OCI-M2 (cell line): Measurements from ENCODE around the gene G6PC2.
"Not testable (repeated sequence)": the region's sequence is repeated elsewhere in the genome, so short reads cannot be mapped to it uniquely, and the experiment has no call there.

Source experiments
- DNase-seq: peaks from one replicate; lab custom pipeline; 2025; ENCODE audit not compliant: unreplicated experiment; lab: John Stamatoyannopoulos, UW

The G6PC2 gene, protein sequence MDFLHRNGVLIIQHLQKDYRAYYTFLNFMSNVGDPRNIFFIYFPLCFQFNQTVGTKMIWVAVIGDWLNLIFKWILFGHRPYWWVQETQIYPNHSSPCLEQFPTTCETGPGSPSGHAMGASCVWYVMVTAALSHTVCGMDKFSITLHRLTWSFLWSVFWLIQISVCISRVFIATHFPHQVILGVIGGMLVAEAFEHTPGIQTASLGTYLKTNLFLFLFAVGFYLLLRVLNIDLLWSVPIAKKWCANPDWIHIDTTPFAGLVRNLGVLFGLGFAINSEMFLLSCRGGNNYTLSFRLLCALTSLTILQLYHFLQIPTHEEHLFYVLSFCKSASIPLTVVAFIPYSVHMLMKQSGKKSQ

DNA sequence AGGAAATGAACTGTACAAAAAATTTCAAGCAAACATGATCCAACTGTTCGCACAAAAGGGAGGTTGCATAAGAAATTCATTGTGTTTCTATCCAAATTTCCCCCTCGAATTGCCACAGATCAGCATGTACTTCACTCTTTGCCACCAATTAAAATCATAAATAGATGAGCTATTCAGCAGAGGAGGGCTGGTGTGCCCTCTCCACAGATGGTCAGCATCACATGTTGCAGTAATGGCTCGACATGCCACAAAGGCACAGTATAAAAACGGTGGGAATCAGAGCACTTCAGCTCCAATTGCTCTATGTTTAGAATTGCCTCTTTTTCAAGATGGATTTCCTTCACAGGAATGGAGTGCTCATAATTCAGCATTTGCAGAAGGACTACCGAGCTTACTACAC lies at the start of gene G6PC2:
Gene G6PC2 (plus strand): TSS at position 289 of the 400 bp plus-strand sequence. CDS start 41 bp downstream, at position 330.
- DNase-seq = no peak

DNA sequence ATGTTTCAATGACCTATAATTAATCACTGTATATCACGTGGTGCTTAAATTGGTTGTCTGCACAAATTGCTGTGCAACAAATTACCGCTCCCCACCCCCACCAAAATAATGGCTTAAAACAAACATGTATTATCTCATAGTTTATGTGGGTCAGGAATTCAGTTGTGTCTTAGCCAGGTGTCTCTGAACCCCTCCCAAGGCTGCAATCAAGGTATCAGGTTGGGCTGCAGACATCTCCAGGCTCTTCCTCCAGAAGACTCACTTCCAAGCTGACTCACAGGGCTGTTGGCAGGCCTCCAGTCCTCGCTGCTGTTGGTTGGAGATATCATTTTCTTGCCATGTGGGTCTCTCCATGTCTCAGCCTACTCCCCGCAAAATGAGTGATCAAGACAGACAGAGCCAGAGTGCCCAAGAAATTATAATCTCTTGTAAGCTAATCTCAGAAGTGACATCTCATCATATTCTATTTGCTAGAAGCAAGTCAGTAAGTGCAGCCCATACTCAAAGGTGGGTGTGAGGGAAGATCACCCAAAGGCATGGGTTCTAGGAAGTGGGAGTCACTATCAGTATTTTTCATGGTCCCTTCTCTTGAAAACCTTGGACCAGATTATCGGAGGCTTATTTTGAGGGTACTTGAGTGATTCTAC lies 49.3 kb upstream of the G6PC2 start:
- DNase-seq = peak; percentile 29

DNA sequence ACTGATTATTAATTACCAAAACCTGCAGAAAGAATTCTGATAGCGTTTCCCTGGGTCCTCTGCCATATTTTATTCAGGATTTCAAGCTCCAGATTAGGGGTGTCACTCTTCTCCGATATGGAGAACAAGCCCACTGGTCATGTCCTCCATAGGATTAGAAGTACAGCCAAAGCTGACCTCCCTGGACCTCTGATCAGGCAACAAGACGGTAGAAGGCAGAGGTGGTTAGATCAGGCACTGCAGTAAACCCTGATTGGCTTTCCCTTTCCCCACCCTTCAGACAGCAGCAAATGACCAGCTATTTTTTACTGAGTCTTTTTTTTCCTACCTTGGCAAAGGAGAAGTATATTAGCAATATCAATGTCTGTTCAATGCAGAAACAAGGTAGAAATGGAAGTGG lies 48.6 kb upstream of the G6PC2 start:
- DNase-seq = no peak

DNA sequence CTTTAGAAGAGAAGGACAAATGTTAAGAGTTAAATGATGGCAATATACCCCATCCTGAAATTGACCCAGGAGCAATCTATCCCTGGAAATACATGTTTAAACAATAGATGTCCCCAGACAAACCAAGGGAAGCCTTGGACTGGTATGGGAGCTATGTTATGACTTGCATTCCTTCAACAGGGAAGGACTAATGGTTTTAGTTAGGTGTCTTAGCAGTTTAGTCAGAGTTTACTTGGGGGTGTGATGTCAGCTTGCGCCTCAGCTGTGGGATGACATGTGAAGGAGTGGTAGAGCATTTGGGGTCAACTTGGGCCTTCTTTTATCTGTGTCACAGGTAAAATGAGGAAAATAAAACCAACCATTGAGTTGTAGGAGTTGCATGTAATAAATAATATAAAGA lies 47.6 kb upstream of the G6PC2 start:
- no peak for DNase-seq

DNA sequence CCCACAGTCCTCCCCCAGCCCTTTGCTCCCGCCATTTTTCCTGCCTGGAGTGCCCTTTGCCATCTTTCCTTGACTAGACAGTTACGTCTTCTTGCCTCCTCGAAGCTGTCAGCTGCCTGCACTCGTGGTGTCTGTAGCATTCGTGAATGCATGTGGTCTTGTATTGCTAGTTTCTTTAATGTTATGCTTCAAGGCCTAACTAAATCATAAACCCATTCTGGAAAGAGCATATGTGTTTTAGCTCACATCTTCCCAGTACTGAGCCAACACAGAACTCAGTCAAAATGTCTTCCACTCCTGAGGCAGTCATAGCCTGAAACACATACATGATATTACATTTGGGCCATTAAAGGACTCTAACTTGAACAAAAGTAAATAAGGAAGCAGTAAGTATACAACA lies 46.4 kb upstream of the G6PC2 start:
- no peak for DNase-seq

DNA sequence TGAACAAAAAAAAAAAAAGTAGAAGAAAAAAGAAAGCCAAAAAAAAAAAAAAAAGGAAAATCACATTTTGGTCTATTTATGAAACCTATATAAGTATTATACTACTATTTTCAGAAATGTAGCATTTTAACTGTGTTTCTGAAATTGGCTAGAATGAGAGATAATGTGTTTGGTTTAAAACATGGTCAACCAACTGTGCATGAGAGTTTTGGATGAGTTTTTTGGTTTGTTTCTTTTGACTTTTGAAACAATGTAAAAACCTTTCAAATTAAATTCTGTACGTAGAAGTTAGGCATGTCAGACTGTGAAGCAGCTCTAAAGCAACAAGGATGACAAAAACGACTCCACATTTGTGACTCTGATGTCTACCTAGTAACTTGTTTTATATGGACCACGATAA lies 45.5 kb upstream of the G6PC2 start:
- no peak for DNase-seq

DNA sequence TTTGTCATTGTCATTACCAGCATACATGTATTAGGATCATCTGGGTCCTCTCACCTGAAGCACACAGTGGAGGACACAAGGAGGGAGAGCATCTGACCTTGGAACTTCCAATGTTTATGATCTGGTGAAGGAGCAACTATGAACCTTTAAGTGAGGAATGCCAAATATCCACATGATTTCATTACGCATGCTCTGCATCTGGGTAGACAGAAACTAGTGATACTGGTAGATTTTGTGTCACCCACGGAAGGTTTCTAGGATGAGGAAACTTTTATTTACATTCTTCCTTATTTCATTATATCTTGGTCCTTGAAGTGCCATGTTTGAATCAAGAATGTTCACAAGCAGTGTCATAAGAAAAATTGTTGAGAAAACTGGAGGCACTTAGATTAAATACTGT lies 42.9 kb upstream of the G6PC2 start:
- no peak for DNase-seq

DNA sequence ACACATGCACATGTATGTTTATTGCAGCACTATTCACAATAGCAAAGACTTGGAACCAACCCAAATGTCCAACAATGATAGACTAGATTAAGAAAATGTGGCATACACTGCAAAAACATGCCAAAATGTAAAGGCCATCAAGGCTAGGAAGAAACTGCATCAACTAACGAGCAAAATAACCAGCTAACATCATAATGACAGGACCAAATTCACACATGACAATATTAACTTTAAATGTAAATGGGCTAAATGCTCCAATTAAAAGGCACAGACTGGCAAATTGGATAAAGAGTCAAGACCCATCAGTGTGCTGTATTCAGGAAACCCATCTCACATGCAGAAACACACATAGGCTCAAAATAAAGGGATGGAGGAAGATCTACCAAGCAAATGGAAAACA lies 33.9 kb upstream of the G6PC2 start:
- DNase-seq = not testable (repeated sequence)

DNA sequence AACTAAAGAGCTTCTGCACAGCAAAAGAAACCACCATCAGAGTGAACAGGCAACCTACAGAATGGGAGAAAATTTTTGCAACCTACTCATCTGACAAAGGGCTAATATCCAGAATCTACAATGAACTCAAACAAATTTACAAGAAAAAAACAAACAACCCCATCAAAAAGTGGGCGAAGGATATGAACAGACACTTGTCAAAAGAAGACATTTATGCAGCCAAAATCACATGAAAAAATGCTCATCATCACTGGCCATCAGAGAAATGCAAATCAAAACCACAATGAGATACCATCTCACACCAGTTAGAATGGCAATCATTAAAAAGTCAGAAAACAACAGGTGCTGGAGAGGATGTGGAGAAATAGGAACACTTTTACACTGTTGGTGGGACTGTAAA lies 30.7 kb upstream of the G6PC2 start:
- not testable (repeated sequence) for DNase-seq

DNA sequence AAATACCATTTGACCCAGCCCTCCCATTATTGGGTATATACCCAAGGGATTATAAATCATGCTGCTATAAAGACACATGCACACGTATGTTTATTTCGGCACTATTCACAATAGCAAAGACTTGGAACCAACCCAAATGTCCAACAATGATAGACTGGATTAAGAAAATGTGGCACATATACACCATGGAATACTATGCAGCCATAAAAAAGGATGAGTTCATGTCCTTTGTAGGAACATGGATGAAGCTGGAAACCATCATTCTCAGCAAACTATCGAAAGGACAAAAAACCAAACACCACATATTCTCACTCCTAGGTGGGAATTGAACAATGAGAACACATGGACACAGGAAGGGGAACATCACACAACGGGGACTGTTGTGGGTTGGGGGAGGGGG lies 30.3 kb upstream of the G6PC2 start:
- DNase-seq = not testable (repeated sequence)

DNA sequence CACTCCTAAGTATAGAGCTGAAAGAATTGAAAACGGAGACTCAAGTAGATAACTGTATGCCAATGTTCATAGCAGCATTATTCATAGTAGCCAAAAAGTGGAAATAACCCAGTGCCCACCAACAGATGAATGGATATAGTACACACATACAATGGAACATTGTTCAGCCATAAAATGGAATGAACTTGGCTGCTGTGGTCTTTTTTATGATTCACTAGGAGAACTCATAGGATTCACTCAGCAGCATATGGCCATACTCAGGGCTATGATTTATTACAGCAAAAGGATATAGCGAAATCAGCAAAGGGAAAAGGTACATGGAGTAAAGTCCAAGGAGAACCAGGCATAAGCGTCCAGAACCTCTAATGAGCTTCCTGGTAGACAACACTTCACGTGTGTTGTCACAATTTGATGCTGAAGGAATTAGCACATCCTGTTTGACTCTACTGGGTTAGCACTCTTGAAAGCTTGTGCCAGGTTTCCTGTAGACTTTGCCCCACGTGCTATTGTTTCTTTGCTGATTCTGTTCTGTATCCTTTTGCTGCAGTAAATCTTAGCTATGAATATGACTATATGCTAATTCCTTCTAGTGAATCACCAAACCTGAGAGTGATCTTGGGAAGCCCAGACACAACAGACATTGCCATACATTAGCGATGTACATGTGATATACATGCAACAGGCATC lies 26.6 kb upstream of the G6PC2 start:
- no peak for DNase-seq

DNA sequence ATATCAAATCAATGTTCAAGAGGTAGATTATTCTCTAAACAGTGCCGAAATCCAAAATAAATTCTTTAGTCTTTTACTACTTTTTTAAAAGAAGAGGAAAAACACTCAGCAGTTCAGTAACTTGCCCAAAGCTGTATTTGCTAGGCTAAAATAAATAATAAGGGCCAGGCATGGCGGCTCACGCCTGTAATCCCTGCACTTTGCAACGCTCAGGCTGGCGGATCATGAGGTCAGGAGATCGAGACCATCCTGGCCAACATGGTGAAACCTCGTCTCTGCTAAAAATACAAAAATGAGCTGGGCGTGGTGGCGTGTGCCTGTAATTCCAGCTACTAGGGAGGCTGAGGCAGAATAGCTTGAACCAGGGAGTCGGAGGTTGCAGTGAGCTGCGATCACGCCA lies 18.9 kb upstream of the G6PC2 start:
- DNase-seq = not testable (repeated sequence)

DNA sequence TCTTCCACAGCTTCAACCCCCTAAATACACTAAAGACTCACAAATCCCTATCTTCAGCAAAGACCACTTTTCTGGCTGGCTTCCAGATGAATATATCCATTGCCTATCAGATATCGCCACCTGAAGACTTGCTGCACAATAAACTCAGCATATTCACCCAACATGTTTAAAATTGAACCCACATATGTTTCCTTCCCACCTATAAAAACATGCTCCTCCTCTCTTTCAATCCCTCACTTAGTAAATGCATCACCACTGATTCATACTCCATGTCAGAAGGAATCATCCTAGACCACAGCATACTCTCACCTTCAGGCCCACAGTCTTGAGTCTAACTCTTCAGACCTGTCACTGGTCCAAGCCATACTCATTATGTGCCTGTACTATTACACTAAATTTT lies 16.1 kb upstream of the G6PC2 start:
- DNase-seq = no peak

DNA sequence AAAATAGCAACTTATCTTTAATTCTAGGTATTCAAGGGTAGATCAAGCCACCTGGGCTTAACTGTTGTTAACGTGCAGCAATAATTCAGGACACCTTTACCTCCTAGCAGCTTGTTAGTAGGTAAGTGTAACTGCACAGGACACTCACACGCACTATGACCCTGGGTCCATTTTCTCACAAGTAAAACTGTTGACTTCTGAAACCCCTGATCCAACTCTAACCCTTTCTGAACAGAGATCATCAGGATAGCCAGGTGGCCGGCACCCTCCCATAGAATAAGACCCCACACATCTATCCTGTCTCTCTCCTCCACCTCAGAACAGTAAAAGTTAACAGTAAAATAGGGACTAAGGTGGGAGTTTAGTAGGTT lies 11.5 kb upstream of the G6PC2 start:
- DNase-seq = no peak

DNA sequence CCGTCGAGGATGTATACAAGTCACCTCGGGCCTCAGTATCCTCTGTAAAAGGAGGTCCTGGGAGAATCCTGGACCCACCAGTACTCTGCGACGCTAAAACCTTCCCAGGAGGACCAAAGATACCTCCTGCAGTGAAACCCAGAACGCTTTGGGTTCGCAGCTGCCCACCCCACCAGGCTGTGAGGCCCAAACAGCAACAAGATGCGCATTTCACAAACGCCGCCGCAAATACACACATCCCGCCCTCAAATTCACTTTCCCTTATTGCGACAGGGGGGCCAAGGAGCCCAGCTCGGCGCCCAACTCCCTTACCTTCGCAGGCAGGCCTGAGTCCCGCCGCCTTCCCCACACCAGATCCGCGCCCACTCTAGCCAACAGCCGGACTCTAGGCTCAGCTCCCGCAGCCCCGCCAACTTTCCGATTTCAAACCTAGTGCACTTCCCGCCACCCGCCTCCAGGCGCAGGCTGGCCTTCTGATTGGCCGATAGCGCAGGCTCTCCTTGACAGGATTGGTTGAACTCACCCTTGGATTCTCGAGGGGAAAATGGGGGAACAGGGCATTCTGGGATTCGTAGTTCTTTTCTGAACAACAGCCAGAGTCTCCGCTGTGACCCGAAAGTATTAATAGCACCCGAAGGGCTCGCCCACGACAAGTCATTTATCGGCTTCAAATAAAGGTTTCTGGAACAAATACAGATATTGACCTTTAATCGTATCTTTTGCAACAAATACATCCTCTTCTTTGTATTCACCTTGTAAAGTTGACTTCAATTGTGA lies 10.9 kb upstream of the G6PC2 start, which contains the start of gene SPC25:
Gene SPC25 (minus strand): TSS at position 425 of the 777 bp plus-strand sequence. CDS start 911 bp downstream, outside the sequence.
- peak; percentile 63 for DNase-seq

DNA sequence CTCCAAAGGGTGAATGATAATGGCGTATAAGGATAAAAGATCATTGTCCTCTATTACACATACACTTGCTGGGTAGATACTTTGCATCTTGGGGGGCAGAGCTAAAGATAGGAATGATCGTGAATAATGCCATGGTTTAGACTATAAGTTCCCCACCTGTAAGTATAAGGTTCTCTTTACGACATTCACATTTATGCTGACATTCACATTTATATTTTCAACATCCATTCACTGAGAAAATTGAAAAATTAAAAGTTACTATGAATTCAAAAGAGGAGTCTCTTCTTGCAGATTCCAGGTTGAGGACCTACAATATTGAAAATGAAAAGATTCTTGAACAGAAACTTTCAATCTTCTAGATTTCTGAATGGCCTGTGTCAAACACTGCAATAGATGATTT lies 8.8 kb upstream of the G6PC2 start:
- no peak for DNase-seq

DNA sequence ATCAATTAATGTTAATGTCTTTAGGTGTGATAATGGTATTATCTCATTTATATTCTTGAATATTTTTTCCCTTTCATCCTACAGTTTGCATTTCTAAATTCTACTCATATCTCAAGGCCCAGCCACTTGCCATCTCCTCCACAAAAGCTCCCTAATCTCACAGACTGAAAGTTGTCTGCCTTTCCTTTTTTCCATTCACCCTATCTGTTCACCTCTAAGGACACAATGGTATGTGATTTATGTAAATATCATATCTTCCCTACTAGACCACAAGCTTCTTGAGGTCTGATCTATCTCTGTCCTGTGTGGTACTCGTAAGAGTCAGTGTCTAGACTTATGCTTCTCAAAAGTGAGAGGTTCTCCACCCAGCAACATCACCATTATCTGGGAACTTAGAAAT lies 7.0 kb upstream of the G6PC2 start:
- no peak for DNase-seq

DNA sequence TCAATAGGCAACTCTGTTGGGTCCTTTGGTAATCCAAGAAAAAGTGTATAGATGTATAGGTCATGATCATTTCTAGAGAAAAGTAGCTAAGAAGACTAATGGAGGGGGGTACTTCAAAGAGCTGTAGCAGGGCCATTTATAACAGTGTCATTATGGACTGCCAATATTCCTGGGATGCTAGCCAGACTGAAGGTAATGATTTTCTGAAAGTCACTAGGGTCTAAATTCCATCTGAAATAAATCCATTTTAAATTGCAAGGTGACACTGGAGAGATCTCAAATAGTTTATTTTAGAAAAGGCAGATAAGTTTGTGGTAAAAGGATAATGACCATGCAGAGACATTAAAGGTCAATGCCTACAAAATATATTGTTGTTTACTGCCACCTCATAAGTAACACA lies 6.4 kb upstream of the G6PC2 start:
- no peak for DNase-seq

DNA sequence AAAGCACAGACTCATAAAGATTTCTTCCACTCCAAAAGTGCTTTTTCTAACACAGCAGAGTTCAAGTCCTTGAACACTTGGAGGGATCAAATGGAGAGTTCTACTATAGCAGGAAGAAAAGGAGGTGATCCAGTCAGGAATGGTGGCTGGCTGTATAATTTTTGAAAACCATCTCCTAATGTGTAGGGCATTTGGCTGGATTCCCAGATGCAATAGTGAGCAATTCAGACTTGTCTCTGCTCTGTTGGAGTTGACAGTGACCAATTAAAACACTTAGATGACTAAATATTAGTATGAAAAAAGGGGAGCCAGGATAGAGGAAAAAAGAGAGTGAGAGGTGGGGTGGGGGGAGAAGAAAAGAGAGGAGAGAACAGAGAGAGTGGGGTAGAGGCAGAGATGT lies 5.3 kb upstream of the G6PC2 start:
- no peak for DNase-seq

DNA sequence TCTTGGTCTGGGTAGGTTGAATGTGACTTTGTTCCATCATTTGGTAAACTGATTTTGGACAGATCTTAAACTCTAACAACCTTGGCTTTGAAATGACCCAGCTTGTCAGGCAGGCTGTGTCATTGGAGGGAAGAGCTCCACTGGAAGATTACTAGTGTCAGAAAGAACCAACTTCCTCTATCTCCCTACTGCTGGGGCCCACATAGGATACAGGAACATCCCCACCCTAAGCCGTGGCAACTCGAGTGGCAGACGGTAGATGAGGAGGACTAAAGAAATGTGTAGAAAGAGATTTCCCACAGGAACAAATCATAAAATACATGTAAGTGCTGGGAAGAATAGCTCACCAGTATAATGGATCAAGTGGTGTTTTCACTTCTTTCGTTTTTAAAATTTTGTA lies 4.3 kb upstream of the G6PC2 start:
- no peak for DNase-seq

DNA sequence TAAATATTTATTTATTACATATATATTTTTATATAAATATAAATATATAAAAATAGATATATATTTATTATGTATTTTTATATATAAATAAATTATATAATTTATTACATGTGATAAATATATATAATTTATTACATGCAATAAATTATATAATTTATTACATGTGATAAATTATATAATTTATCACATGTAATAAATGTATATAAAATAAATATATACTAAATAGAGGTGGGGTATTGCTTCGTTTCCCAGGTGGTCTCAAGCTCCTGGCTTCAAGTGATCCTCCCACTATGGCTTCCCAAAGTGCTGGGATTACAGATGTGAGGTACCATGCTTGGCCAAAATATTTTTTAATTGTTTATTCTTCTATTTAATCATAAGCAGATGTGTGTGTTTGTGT lies 3.6 kb upstream of the G6PC2 start:
- DNase-seq = no peak
